ENCODE measurements around the gene IGSF3. TPM values are rescaled to one million over a fixed set of nuclear protein-coding genes. Genes with fewer than 3 reads are reported as not detected.

The IGSF3 gene
- total RNA-seq, 2 experiments from 2014 or later: 0.08 to 0.22 TPM

GRCh38 chr1:116671912-116672311, 4.4 kb upstream of the IGSF3 start:
- TF ChIP-seq CTCF (IDR thresholded peaks at IDR 0.05): no peak
- H3K27me3 Mint-ChIP-seq: peaks cover 58% of the 10 kb centered on the region
- H3K4me1 Mint-ChIP-seq (ENCODE audit: low read depth): peaks cover 5% of the 10 kb centered on the region
- no peak for ATAC-seq (ENCODE audit: poor library complexity)
- POLR2A ChIA-PET: interaction anchor here (0.6 to 0.8 kb wide), 2 partner anchors 38 to 97 kb away, joined by 3 to 4 read pairs; no protein-coding TSS in a partner anchor
- Histone ChIP-seq H3K27ac (ENCODE audit: low read depth in 1 of 2, low read length in 2 of 2) (no peak overlapping the region), H3K4me1 (ENCODE audit: insufficient read depth, low read length) (peaks cover 6% of the 10 kb centered on the region), H3K4me3 (ENCODE audit: low read length) (no peak overlapping the region), H3K9me3 (ENCODE audit: control insufficient read depth in 1 of 2, insufficient read depth in 1 of 2, low read length in 2 of 2) (no peaks in the 10 kb centered on the region), H3K36me3 (ENCODE audit: insufficient read depth, low read length) (no peaks in the 10 kb centered on the region), H3K27me3 (ENCODE audit: control insufficient read depth in 1 of 2, insufficient read depth in 2 of 2, low read length in 2 of 2) (peaks cover 4 to 10% of the 10 kb centered on the region in 2 experiments)
- CTCF ChIA-PET: interaction anchor here (0.7 to 1.3 kb wide), 4 partner anchors 19 to 97 kb away, joined by 3 to 6 read pairs (median 3); no protein-coding TSS in a partner anchor
- H3K9me3 Mint-ChIP-seq: no peaks in the 10 kb centered on the region
- no peak overlapping the region for H3K4me3 Mint-ChIP-seq
- no peaks in the 10 kb centered on the region for H3K36me3 Mint-ChIP-seq (ENCODE audit: low read depth)
- intact Hi-C loops (cut with DNase I, micrococcal nuclease): no loop called here
- no peak for DNase-seq
- H3K27ac Mint-ChIP-seq: no peak overlapping the region

- Mint-ChIP-seq H3K4me1 (ENCODE audit: low read depth) (peaks cover 10% of the 10 kb centered on the region), H3K9me3 (no peaks in the 10 kb centered on the region), H3K27ac (no peak overlapping the region), H3K36me3 (ENCODE audit: low read depth) (no peaks in the 10 kb centered on the region), H3K4me3 (no peak overlapping the region), H3K27me3 (peaks cover 62% of the 10 kb centered on the region)
- CTCF ChIA-PET: interaction anchor here (0.7 to 1.3 kb wide), 3 partner anchors 20 to 97 kb away, joined by 3 to 6 read pairs (median 3); no protein-coding TSS in a partner anchor
- Histone ChIP-seq H3K27ac (ENCODE audit: low read depth in 1 of 2, low read length in 2 of 2) (no peak overlapping the region), H3K4me3 (ENCODE audit: low read length) (no peak overlapping the region), H3K4me1 (ENCODE audit: insufficient read depth, low read length) (peaks cover 13% of the 10 kb centered on the region), H3K9me3 (ENCODE audit: control insufficient read depth in 1 of 2, insufficient read depth in 1 of 2, low read length in 2 of 2) (no peaks in the 10 kb centered on the region), H3K36me3 (ENCODE audit: insufficient read depth, low read length) (no peaks in the 10 kb centered on the region), H3K27me3 (ENCODE audit: control insufficient read depth in 1 of 2, insufficient read depth in 2 of 2, low read length in 2 of 2) (peaks cover 9 to 17% of the 10 kb centered on the region in 2 experiments)
- no peak for TF ChIP-seq CTCF (IDR thresholded peaks at IDR 0.05)
- POLR2A ChIA-PET: interaction anchor here (0.6 kb wide), 1 partner anchor 39 kb away, joined by 4 read pairs; no protein-coding TSS in a partner anchor
- intact Hi-C loops (cut with DNase I, micrococcal nuclease): no loop called here
- DNase-seq (no peak), ATAC-seq (ENCODE audit: poor library complexity) (no peak)
Measured at GRCh38 chr1:116671072-116671760, 3.7 kb upstream of the IGSF3 start.

GRCh38 chr1:116668277-116668676, 744 bp upstream of the IGSF3 start:
- CTCF ChIA-PET: no interaction called here
- TF ChIP-seq CTCF (IDR thresholded peaks at IDR 0.05): no peak
- intact Hi-C loops (cut with DNase I, micrococcal nuclease): loop anchor here in 1 of 2 experiments (5.0 kb wide), 1 partner anchor 91 kb away; no protein-coding TSS in a partner anchor

More at GRCh38 chr1:116668277-116668676, 744 bp upstream of the IGSF3 start:
- peaks cover 14% of the 10 kb centered on the region for H3K4me1 Mint-ChIP-seq (ENCODE audit: low read depth)
- Histone ChIP-seq H3K4me3 (ENCODE audit: low read length) (no peak overlapping the region), H3K4me1 (ENCODE audit: insufficient read depth, low read length) (peaks cover 16% of the 10 kb centered on the region), H3K27me3 (ENCODE audit: control insufficient read depth in 1 of 2, insufficient read depth in 2 of 2, low read length in 2 of 2) (peaks cover 23 to 25% of the 10 kb centered on the region in 2 experiments), H3K36me3 (ENCODE audit: insufficient read depth, low read length) (no peaks in the 10 kb centered on the region), H3K9me3 (ENCODE audit: control insufficient read depth in 1 of 2, insufficient read depth in 1 of 2, low read length in 2 of 2) (no peaks in the 10 kb centered on the region), H3K27ac (ENCODE audit: low read depth in 1 of 2, low read length in 2 of 2) (no peak overlapping the region)
- H3K36me3 Mint-ChIP-seq (ENCODE audit: low read depth): no peaks in the 10 kb centered on the region
- no peaks in the 10 kb centered on the region for H3K9me3 Mint-ChIP-seq
- H3K27me3 Mint-ChIP-seq: peaks cover 67% of the 10 kb centered on the region
- peak overlapping the region; percentile 78 for H3K4me3 Mint-ChIP-seq
- H3K27ac Mint-ChIP-seq: no peak overlapping the region
- POLR2A ChIA-PET: no interaction called here
- ATAC-seq (ENCODE audit: poor library complexity) (no peak), DNase-seq (no peak)
